ENCODE data around the gene TMPRSS6.

DNA sequence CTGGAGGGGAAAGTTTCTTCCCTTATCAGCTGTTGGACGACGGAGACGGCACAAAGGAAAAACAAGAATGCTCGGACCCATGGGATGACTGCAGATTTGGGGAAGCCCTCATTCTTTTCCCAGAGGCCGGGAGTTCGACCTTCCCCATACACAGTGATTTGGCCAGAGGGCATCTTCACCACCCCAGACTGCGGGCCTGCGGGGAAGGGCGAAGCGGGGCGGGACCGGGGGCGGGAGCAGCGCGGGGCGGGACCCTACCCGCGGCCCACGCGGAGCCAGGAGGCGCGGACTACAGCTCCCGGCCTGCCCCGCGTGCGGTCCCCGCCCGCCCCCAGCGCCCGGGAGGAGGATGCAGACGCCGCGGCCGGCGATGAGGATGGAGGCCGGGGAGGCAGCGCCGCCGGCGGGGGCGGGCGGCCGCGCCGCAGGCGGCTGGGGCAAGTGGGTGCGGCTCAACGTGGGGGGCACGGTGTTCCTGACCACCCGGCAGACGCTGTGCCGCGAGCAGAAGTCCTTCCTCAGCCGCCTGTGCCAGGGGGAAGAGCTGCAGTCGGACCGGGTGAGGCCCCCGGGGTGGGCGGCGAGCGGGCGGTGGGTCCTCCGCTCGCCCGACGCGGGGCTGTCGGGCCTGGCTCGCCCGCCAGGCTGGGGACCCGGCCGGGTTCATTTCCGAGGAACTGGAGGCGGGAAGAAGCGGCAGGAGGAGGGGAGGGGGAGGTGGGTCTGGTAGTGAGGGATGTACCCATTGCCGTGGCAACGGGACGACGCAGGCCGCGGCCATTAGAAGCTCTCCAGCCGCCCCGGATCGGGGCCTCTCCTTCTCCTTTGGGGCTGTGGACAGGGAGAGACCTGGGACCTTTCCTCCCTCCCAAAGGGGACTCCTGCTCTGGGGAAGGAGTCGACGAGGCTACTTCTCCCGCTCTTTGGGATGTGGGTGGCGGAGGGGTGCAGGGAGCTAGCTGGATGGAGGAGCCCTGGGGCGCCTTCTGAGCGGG is 57.8 kb downstream of the TMPRSS6 start, which contains the start of gene KCTD17:
- TF ChIP-seq POLR2AphosphoS5 (IDR thresholded peaks at IDR 0.05; ENCODE audit: low read depth, low read length) (no peak), TAF1 (IDR thresholded peaks at IDR 0.05; ENCODE audit: borderline replicate concordance, insufficient read depth, low read length) (no peak), SIN3A (IDR thresholded peaks at IDR 0.05; ENCODE audit: borderline replicate concordance, insufficient read depth, low read length) (no peak)
